Suppressor macrophage treated with lipopolysaccharide for 4 hours (primary cell): ENCODE results near the gene RGS1.

Source experiments
- DNase-seq: peaks from one replicate; pipeline ENCODE4 v3.0.0-alpha.2; 2020

RGS1 gene

GRCh38 chr1:192575499-192576189 is at the start of gene RGS1:
Gene RGS1 (plus strand): TSS chr1:192575773. CDS start chr1:192575793, 20 bp downstream.
- DNase-seq = peak; percentile 88

GRCh38 chr1:192527111-192527795 is 48.3 kb upstream of the RGS1 start:
- DNase-seq = peak; percentile 65

GRCh38 chr1:192527950-192528349 is 47.6 kb upstream of the RGS1 start:
- peak; percentile 23 for DNase-seq

- no peak for DNase-seq
Observed at GRCh38 chr1:192529031-192529755, 46.4 kb upstream of the RGS1 start.

- no peak for DNase-seq
Observed at GRCh38 chr1:192529811-192530210, 45.8 kb upstream of the RGS1 start.

- DNase-seq = peak; percentile 93
Observed at GRCh38 chr1:192530254-192530653, 45.3 kb upstream of the RGS1 start.

- DNase-seq = peak; percentile 88
Observed at GRCh38 chr1:192531037-192531703, 44.4 kb upstream of the RGS1 start.

GRCh38 chr1:192534666-192535065 is 40.9 kb upstream of the RGS1 start:
- no peak for DNase-seq

- no peak for DNase-seq
Observed at GRCh38 chr1:192535916-192536664, 39.5 kb upstream of the RGS1 start.

GRCh38 chr1:192538407-192539296 is 36.9 kb upstream of the RGS1 start:
- peak; percentile 54 for DNase-seq

GRCh38 chr1:192539297-192540092 is 36.1 kb upstream of the RGS1 start:
- no peak for DNase-seq

GRCh38 chr1:192543445-192543844 is 32.1 kb upstream of the RGS1 start:
- DNase-seq = no peak

- DNase-seq = peak; percentile 69
Observed at GRCh38 chr1:192545896-192546521, 29.6 kb upstream of the RGS1 start.

- DNase-seq = no peak
Observed at GRCh38 chr1:192546596-192547190, 28.9 kb upstream of the RGS1 start.

GRCh38 chr1:192547501-192547900 is 28.1 kb upstream of the RGS1 start:
- DNase-seq = no peak

GRCh38 chr1:192549937-192550336 is 25.6 kb upstream of the RGS1 start:
- DNase-seq = no peak

GRCh38 chr1:192550922-192551534 is 24.5 kb upstream of the RGS1 start:
- peak; percentile 85 for DNase-seq

GRCh38 chr1:192552760-192553191 is 22.8 kb upstream of the RGS1 start:
- no peak for DNase-seq

GRCh38 chr1:192553741-192554140 is 21.8 kb upstream of the RGS1 start:
- no peak for DNase-seq
